LNCaP clone FGC (cell line): ENCODE data around the gene PATJ.
"Not testable (repeated sequence)": the region's sequence is repeated elsewhere in the genome, so short reads cannot be mapped to it uniquely, and the experiment has no call there.

Experiments
- DNase-seq: peaks from one replicate; pipeline ENCODE4 v3.0.0-alpha.2; 2011; ENCODE audit warnings: low read depth
- H3K4me3 ChIP-seq: 2 replicates; pipeline ENCODE4 v1.5.1; 2011; ENCODE audit warnings: mild to moderate bottlenecking, low read depth, low read length, control low read depth
- TF ChIP-seq, protein P1 (sequence below): IDR thresholded peaks from 2 replicates; pipeline ENCODE4 v1.5.1; 2012; ENCODE audit warnings: mild to moderate bottlenecking; ENCODE audit not compliant: control insufficient read depth, insufficient read depth; ENCODE audit errors: extremely low read depth

PATJ gene

DNA sequence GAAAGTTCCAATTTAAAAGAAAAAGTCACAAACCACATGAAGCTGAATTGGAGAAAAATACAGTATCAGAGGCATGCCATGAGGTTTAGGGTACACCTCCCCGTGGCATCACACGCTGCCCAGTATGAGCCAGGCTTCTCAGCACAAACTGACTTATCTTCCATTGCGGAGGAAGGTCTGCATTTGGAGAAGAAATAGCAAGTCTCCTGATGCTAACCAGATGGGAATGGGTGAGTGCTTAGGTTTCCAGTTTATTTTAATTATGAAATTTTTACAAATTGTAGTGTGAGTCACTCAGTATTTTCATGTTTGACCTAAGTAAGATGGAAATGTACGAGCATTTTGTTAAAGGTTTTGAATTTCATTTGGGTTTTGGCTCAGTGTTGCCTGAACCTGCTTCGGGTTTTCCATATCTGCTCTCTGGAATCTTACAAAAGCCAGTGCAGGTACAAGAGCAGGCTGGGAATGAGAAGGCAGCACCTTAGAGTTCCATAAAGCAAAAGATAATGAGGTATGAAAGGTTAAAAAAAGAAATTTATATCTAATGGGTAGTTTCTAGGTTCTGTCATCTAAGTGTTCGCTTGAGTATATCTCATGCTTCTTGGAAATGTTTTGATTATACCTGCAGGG is 213.9 kb downstream of the PATJ start:
- DNase-seq, result no peak
- TF ChIP-seq, protein P1, sequence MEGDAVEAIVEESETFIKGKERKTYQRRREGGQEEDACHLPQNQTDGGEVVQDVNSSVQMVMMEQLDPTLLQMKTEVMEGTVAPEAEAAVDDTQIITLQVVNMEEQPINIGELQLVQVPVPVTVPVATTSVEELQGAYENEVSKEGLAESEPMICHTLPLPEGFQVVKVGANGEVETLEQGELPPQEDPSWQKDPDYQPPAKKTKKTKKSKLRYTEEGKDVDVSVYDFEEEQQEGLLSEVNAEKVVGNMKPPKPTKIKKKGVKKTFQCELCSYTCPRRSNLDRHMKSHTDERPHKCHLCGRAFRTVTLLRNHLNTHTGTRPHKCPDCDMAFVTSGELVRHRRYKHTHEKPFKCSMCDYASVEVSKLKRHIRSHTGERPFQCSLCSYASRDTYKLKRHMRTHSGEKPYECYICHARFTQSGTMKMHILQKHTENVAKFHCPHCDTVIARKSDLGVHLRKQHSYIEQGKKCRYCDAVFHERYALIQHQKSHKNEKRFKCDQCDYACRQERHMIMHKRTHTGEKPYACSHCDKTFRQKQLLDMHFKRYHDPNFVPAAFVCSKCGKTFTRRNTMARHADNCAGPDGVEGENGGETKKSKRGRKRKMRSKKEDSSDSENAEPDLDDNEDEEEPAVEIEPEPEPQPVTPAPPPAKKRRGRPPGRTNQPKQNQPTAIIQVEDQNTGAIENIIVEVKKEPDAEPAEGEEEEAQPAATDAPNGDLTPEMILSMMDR, result no peak
- no peak overlapping the region for H3K4me3 ChIP-seq

DNA sequence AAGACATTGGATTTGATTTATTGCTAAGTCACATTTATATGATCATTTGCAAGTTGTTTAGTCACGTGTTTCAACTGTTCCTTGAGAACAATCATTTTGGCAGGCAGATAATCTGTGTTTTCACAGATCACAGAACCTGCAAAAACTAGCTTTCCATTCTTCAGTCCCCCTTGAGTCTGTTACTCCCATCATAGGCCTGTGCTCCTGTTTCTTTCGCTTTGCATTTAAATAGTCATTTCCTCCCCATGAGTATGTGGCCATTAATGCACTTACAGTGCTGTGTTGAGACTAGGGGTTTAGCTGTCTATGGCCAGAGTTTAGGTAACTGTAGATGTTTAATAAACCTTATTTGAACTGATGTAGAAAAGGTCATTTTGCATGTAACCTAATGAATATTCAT is 214.5 kb downstream of the PATJ start:
- DNase-seq, result no peak
- no peak overlapping the region for H3K4me3 ChIP-seq
- TF ChIP-seq, protein P1, result no peak

DNA sequence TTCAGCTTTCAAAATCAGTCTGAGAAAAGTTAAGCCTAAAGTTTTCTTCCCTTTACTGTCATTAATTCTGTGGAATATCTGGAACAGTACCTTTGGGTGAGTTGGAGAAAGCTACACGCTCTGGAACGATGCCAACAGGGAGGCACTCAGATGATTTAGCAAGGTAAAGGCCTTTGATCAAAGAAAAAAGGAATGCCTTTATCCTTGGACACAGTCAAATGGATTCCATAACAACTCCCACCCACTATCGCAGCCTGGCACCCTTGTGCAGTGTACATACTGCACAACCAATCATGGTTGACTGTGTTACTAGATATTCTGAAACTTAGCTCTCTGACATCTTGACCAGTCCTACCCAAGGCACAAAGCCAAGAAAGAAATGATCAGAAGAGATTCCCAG is 218.7 kb downstream of the PATJ start:
- no peak for DNase-seq
- TF ChIP-seq, protein P1, result no peak
- no peak overlapping the region for H3K4me3 ChIP-seq

DNA sequence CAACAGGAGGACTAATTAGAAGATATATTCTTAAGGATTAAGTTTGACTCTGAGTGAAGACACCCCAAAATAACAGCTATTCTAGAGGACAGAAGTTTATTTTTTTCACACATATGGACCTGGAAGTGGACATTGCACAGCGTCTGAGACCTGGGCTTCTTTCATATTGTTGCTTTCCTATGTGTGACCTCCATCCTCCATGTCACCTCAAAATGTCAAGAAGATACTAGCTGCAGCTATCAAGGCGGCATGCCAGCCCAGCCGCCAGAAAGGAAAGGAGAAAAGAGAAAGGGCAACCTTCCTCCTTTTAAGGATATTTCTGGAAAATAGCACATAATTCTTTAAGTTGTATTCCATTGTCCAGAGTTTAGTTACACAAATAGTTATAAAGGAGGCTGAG is 220.4 kb downstream of the PATJ start:
- TF ChIP-seq, protein P1, result no peak
- no peak for DNase-seq
- H3K4me3 ChIP-seq, result no peak overlapping the region

DNA sequence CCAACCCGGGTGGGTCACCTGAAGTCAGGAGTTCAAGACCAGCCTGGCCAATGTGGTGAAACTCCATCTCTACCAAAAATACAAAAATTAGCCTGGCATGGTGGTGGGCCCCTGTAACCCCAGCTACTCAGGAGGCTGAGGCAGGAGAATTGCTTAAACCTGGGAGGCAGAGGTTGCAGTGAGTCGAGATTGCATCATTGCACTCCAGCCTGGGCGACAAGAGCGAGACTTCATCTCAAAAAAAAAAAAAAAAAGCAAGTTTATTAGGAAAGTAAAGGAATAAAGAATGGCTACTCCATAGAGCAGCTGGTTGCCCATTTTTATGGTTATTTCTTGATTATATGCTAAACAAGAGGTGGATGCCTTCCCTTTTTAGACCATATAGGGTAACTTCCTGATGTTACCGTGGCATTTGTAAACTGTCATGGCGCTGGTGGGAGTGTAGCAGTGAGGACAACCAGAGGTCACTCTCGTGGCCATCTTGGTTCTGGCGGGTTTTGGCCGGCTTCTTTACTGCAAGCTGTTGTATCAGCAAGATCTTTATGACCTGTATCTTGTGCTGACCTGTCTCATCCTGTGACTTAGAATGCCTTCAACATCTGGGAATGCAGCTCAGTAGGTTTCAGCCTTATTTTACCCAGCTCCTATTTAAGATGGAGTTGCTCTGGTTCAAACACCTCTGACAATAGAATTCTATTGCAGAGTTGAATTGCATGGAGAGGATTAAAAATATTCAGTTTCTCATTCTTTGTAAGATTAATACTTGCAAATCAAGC is 224.4 kb downstream of the PATJ start:
- not testable (repeated sequence) for H3K4me3 ChIP-seq

DNA sequence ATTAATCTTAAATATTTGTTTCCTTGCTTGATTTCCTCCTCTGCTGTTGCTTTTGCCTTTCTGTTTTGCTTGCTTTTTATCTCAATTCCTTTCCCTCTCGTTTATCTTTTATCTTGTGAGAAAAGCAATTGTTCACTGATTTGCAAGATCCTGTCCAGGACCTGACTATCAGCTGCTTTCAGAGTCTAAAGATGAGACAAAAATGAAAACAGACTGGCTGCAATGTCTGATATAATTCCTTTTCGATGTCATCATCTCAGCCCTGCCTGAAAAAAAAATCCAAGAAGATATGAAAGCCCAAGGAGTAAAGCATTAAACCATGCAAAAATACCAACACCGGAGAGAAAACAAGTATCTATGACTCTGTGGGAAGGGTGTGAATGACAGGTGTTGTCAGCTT is 225.5 kb downstream of the PATJ start:
- DNase-seq, result no peak
- no peak overlapping the region for H3K4me3 ChIP-seq
- TF ChIP-seq, protein P1, result no peak

More for the DNA sequence above, 224.4 kb downstream of the PATJ start:
- not testable (repeated sequence) for DNase-seq

DNA sequence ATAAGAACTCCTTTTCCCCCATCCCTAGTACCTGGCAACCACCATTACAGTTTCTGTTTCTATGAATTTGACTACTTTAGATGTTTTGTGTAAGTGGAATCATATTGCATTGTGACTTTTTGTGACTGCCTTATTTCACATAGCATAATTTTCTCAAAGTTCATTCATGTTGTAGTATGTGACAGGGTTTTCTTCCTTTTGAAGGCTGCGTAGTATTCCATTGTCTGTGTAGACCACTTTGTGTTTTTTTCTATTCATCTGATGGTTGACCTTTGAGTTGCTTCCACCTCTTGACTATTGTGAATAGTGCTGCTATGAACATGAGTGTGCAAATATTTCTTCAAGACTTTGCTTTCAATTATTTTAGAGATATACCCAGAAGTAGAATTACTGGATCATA is 226.6 kb downstream of the PATJ start:
- DNase-seq, result no peak
- TF ChIP-seq, protein P1, result no peak
- H3K4me3 ChIP-seq, result no peak overlapping the region
